Nephron progenitor cell (in vitro differentiated cells): ENCODE data around the gene TMEM117.
"Not testable (repeated sequence)": the region's sequence is repeated elsewhere in the genome, so short reads cannot be mapped to it uniquely, and the experiment has no call there.

Experiments used
- DNase-seq: peaks from one replicate; pipeline ENCODE4 v3.0.0; 2021
- H3K27ac Mint-ChIP-seq: 2 replicates; pipeline ENCODE4 v1.8.0; 2021; ENCODE audit warnings: mild to moderate bottlenecking, moderate library complexity, mixed read lengths
- H3K27me3 Mint-ChIP-seq: 2 replicates; pipeline ENCODE4 v1.8.0; 2021; ENCODE audit warnings: mild to moderate bottlenecking, low read depth, mixed read lengths; ENCODE audit not compliant: poor library complexity
- H3K36me3 Mint-ChIP-seq: 2 replicates; pipeline ENCODE4 v1.8.0; 2021; ENCODE audit warnings: low read depth, mixed read lengths
- H3K4me1 Mint-ChIP-seq: 2 replicates; pipeline ENCODE4 v1.8.0; 2021; ENCODE audit warnings: mixed read lengths
- H3K4me3 Mint-ChIP-seq: 2 replicates; pipeline ENCODE4 v1.8.0; 2021; ENCODE audit warnings: mild to moderate bottlenecking, moderate library complexity, mixed read lengths
- H3K9me3 Mint-ChIP-seq: 2 replicates; pipeline ENCODE4 v1.8.0; 2021; ENCODE audit warnings: mild to moderate bottlenecking, moderate library complexity, mixed read lengths
- CTCF ChIP-seq: fragments of 200-600 bp; sonication (generic); IDR thresholded peaks from 2 replicates; pipeline ENCODE4 v1.5.0; 2021; ENCODE audit warnings: antibody characterized with exemption

Gene TMEM117

DNA sequence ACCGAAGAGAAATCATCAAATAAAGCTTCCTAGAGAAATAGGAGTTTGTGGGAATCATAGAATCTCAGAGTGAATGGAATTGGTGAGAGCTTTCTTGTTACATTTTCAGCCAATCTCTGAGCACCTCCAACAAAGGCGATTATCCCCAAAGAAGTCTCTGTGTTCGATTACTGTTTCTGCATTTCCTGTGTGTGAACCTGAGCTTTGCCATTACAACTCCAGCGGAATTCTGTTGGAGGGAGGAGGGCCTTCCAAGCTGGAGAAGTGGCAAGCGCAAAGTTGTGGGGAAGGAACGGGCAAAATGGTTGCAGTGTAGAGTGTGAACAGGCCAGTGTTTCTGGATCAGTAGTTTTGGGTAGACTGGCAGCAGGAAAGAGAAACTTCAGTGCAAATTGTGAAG is 23.1 kb downstream of the TMEM117 start:
- peak overlapping the region; percentile 36 for H3K27ac Mint-ChIP-seq
- no peaks in the 10 kb centered on the region for H3K36me3 Mint-ChIP-seq
- H3K4me1 Mint-ChIP-seq = peaks cover 40% of the 10 kb centered on the region
- H3K9me3 Mint-ChIP-seq = peaks cover 10% of the 10 kb centered on the region
- H3K4me3 Mint-ChIP-seq = no peak overlapping the region
- DNase-seq = no peak
- no peak for TF ChIP-seq CTCF
- peaks cover 4% of the 10 kb centered on the region for H3K27me3 Mint-ChIP-seq

- Mint-ChIP-seq H3K27ac (no peak overlapping the region), H3K4me3 (no peak overlapping the region), H3K4me1 (peaks cover 40% of the 10 kb centered on the region), H3K27me3 (peaks cover 4% of the 10 kb centered on the region), H3K36me3 (no peaks in the 10 kb centered on the region), H3K9me3 (peaks cover 17% of the 10 kb centered on the region)
- DNase-seq = no peak
- no peak for TF ChIP-seq CTCF
Measured at GRCh38 chr12:43861015-43861839, 25.3 kb downstream of the TMEM117 start.

DNA sequence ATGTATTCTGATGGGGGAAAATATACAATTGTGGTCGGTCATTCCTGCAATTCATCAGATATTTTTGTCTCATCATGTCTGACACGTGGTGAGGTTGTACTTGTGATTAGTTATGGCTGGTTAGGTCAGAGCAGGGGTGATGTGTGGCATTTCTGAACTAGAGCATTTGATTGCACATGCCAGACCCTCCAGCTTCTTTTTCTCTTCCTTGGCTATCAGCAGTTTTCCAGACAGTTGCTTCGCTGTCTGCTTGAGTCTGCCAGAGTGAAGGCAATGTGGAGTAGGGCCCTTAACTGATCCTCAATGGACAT is 25.9 kb downstream of the TMEM117 start:
- Mint-ChIP-seq H3K27me3 (peaks cover 4% of the 10 kb centered on the region), H3K36me3 (no peaks in the 10 kb centered on the region), H3K4me3 (no peak overlapping the region), H3K4me1 (peaks cover 40% of the 10 kb centered on the region), H3K27ac (no peak overlapping the region), H3K9me3 (peaks cover 17% of the 10 kb centered on the region)
- TF ChIP-seq CTCF = no peak
- no peak for DNase-seq

- no peak for TF ChIP-seq CTCF
- H3K36me3 Mint-ChIP-seq = no peaks in the 10 kb centered on the region
- H3K27ac Mint-ChIP-seq = no peak overlapping the region
- H3K27me3 Mint-ChIP-seq = peaks cover 4% of the 10 kb centered on the region
- H3K4me3 Mint-ChIP-seq = no peak overlapping the region
- peaks cover 36% of the 10 kb centered on the region for H3K4me1 Mint-ChIP-seq
- peaks cover 17% of the 10 kb centered on the region for H3K9me3 Mint-ChIP-seq
- DNase-seq = no peak
Measured at GRCh38 chr12:43863770-43864366, 28.0 kb downstream of the TMEM117 start.

DNA sequence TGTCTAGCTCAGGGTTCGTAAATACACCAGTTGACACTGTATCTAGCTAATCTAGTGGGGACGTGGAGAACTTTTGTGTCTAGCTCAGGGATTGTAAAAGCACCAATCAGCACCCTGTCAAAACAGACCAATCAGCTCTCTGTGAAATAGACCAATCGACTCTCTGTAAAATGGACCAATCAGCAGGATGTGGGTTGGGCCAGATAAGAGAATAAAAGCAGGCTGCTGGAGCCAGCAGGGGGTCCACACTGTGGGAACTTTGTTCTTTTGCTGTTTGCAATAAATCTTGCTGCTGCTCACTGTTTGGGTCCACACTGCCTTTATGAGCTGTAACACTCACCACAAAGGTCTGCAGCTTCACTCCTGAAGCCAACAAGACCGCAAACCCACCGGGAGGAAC is 28.7 kb downstream of the TMEM117 start:
- not testable (repeated sequence) for H3K36me3 Mint-ChIP-seq, H3K27me3 Mint-ChIP-seq, DNase-seq, H3K4me3 Mint-ChIP-seq, H3K27ac Mint-ChIP-seq
- Mint-ChIP-seq H3K4me1 (peaks cover 32% of the 10 kb centered on the region), H3K9me3 (peaks cover 17% of the 10 kb centered on the region)

DNA sequence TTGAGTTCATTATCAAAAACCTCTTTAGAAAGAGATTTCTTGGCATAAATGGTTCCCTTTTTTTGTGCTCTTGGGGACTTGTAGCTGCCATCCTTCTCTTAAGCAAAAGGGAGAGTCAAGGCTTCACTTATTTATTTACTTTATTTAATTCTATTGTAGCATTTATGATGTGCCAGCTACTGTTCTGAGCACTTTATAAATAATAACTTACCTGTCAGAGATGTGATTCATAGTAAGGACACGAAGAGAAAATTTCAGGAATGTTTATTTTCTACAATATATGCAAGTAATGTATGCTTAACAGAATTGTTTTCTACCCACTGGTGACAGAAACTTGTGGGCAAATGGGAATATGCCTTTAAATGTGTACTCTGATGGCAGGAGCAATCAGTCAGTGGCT is 33.3 kb downstream of the TMEM117 start:
- Mint-ChIP-seq H3K36me3 (no peaks in the 10 kb centered on the region), H3K9me3 (peaks cover 7% of the 10 kb centered on the region), H3K27ac (no peak overlapping the region), H3K4me1 (no peaks in the 10 kb centered on the region), H3K27me3 (no peaks in the 10 kb centered on the region), H3K4me3 (no peak overlapping the region)
- TF ChIP-seq CTCF = no peak
- no peak for DNase-seq

DNA sequence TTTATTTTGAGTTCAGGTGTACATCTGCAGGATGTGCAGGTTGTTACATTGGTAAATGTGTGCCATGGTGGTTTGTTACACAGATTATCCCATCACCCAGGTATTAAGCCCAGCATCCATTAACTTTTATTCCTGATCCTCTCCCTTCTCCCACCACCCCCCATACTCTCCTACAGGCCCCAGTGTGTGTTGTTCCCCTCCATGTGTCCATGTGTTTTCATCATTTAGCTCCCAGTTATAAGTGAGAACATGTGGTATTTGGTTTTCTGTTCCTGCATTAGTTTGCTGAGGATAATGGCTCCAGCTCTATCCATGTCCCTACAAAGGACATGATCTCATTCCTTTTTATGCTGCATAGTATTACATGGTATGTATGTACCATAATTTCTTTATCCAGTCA is 33.9 kb downstream of the TMEM117 start:
- H3K27ac Mint-ChIP-seq, H3K36me3 Mint-ChIP-seq, H3K4me1 Mint-ChIP-seq, H3K27me3 Mint-ChIP-seq, DNase-seq, H3K4me3 Mint-ChIP-seq, H3K9me3 Mint-ChIP-seq: not testable (repeated sequence)

DNA sequence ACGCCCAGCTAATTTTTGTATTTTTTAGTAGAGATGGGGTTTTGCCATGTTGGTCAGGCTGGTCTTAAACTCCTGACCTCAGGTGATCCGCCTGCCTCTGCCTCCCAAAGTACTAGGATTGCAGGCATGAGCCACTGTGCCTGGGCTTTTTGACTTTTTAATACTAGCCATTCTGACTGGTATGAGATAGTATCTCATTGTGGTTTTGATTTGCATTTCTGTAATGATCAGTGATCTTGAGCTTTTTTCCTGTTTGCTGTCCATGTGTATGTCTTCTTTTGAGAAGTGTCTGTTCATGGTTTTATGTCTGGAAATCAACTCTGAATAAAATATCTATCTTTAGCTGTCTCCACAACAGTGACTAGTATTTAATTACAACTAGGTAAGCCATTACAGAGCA is 35.4 kb downstream of the TMEM117 start:
- DNase-seq, H3K27me3 Mint-ChIP-seq, H3K4me1 Mint-ChIP-seq, H3K9me3 Mint-ChIP-seq, H3K4me3 Mint-ChIP-seq, H3K36me3 Mint-ChIP-seq: not testable (repeated sequence)
- peak overlapping the region; percentile 46 for H3K27ac Mint-ChIP-seq
